ENCODE data around the gene LTB.

Gene LTB

DNA sequence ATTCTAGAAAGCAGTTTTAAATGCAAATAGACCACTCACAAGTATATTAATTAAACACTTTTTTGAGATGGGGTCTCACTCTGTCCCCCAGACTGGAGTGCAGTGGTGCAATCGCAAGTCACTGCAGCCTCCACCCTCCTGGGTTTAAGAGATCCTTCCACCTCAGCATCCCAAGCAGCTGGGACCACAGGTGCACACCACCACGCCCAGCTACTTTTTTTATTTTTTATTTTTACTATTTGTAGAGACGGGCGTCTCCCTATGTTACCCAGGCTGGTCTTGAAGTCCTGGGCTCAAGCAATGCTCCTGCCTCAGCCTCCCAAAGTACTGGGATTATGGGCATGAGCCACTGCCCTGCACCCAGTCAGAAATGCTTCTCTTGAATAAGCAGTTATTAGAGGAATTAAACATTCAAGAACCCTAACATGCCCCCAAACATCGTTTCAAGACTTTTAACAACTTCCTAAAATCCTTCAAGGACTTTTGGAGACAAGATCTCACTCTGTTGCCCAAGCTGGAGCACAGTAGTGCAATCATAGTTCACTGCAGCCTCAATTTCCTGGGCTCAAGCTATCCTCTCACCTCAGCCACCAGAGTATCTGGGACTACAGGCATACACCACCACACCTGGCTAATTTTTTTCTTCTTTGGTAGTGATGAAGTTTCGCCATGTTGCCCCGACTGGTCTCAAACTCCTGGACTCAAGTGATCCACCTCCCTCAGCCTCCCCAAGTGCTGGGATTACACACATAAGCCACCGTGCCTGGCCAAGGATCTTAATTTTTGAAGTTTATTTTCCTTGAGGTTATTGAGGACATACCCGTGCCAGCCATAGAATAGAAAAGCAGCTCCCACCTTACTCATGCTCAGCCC, 50.2 kb downstream of the LTB start:
- DNase-seq (ENCODE audit: low read depth): no peak
- Histone ChIP-seq H3K9me3 (ENCODE audit: control insufficient read depth, low read length) (no peaks in the 10 kb centered on the region), H3K4me3 (ENCODE audit: low read length) (no peak overlapping the region), H3K36me3 (ENCODE audit: control insufficient read depth, insufficient read depth, low read length, severe bottlenecking) (peaks cover 76% of the 10 kb centered on the region), H3K4me1 (ENCODE audit: control insufficient read depth, insufficient read depth, low read length) (peaks cover under 1% of the 10 kb centered on the region), H3K27me3 (replicated peaks; ENCODE audit: control insufficient read depth, insufficient read depth, low read length) (no peaks in the 10 kb centered on the region), H3K9ac (ENCODE audit: low read length) (no peak overlapping the region)

DNA sequence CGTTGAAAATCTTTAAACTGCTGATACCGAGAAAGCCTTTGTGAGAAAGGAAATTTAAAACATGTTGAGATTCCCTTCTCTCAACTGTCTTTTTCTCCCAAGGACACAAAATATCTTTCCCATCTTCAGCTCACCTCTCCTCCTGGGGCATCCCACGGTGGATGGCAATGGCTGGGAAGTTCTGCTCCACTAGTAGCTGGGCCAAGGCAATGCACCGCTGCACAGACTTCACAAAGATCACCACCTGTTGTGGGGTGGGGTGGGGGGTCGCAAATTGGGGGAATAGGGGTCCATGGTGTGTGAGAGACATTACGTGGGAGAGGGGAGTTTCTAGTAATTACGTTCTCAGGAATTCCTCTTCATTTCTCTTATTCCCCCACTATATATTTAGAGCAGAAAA, 51.1 kb downstream of the LTB start:
- Histone ChIP-seq H3K9ac (ENCODE audit: low read length) (no peak overlapping the region), H3K4me1 (ENCODE audit: control insufficient read depth, insufficient read depth, low read length) (peaks cover 8% of the 10 kb centered on the region), H3K27me3 (replicated peaks; ENCODE audit: control insufficient read depth, insufficient read depth, low read length) (no peaks in the 10 kb centered on the region), H3K4me3 (ENCODE audit: low read length) (no peak overlapping the region), H3K36me3 (ENCODE audit: control insufficient read depth, insufficient read depth, low read length, severe bottlenecking) (peaks cover 68% of the 10 kb centered on the region), H3K9me3 (ENCODE audit: control insufficient read depth, low read length) (no peaks in the 10 kb centered on the region)
- no peak for DNase-seq (ENCODE audit: low read depth)

DNA sequence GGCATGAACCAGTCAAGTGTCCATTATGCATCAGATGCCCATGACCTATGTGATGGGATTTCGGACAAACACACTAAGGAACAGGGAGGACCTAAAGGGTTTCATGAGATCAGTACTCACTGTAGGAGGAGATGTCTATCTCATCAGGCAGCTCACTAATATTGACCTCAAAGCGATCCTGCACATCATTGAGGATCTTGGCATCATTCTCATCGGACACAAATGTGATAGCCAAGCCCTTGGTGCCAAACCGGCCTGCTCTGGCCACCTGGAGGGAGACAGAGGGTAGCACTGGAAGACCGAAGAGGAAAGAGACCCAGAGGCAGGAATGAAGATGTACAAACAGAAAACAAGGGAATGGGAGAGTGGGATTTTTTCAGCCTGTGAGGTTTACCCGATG, 51.6 kb downstream of the LTB start:
- DNase-seq (ENCODE audit: low read depth): no peak
- Histone ChIP-seq H3K36me3 (ENCODE audit: control insufficient read depth, insufficient read depth, low read length, severe bottlenecking) (peaks cover 63% of the 10 kb centered on the region), H3K9me3 (ENCODE audit: control insufficient read depth, low read length) (no peaks in the 10 kb centered on the region), H3K4me1 (ENCODE audit: control insufficient read depth, insufficient read depth, low read length) (peaks cover 13% of the 10 kb centered on the region), H3K4me3 (ENCODE audit: low read length) (no peak overlapping the region), H3K27me3 (replicated peaks; ENCODE audit: control insufficient read depth, insufficient read depth, low read length) (no peaks in the 10 kb centered on the region), H3K9ac (ENCODE audit: low read length) (no peak overlapping the region)
